Gastroesophageal sphincter (tissue), 4 donors: Measurements from ENCODE around the gene CSGALNACT2. TPM values are rescaled to one million over a fixed set of nuclear protein-coding genes. Genes with fewer than 3 reads are reported as not detected.

Experiments used
- ATAC-seq: fragments of 150-250 bp; one replicate; pipeline ENCODE4 v1.9.1; 2016; ENCODE audit warnings: mild to moderate bottlenecking, moderate library complexity
- H3K27ac ChIP-seq, 4 donors: fragments of 200-600 bp; sonication (generic) in 3 of 4; 1 replicate in 3 of 4; 2 replicates in 1 of 4; pipeline ENCODE4 v1.5.1; 2016 to 2019
- H3K27me3 ChIP-seq: fragments of 200-600 bp; sonication (generic); one replicate; pipeline ENCODE4 v1.5.1; 2019
- H3K36me3 ChIP-seq, 2 donors: fragments of 200-600 bp; sonication (generic); one replicate each; pipeline ENCODE4 v1.5.1; 2019; ENCODE audit warnings: control low read depth in 1 of 2
- H3K4me1 ChIP-seq, 3 donors: fragments of 200-600 bp; sonication (generic); 1 replicate in 2 of 3; 2 replicates in 1 of 3; pipeline ENCODE4 v1.5.1; 2016 to 2019; ENCODE audit warnings: control low read depth in 2 of 3
- H3K4me3 ChIP-seq, 2 donors: fragments of 200-600 bp; sonication (generic); one replicate each; pipeline ENCODE4 v1.5.1; 2019; ENCODE audit warnings: mild to moderate bottlenecking in 1 of 2, moderate library complexity in 1 of 2
- H3K9me3 ChIP-seq, 3 donors: fragments of 200-600 bp; sonication (generic); one replicate each; pipeline ENCODE4 v1.5.1; 2017 to 2019; ENCODE audit warnings: control low read depth in 2 of 3
- CTCF ChIP-seq, 4 experiments: fragments of 200-600 bp in 2 of 4; fragments of 450-650 bp in 2 of 4; sonication (generic) in 1 of 4; IDR thresholded peaks; one replicate each; pipeline ENCODE4 v1.5.1; 2017 to 2019; ENCODE audit warnings: antibody characterized with exemption in 4 of 4, mild to moderate bottlenecking in 2 of 4, moderate library complexity in 2 of 4
- EP300 ChIP-seq: sonication (generic); formaldehyde crosslinking; IDR thresholded peaks from one replicate; pipeline ENCODE4 v1.6.1; 2017; ENCODE audit warnings: antibody characterized with exemption, mild to moderate bottlenecking
- POLR2A ChIP-seq, 2 donors: fragments of 450-650 bp; IDR thresholded peaks; one replicate each; pipeline ENCODE4 v1.6.1; 2017; ENCODE audit warnings: antibody characterized with exemption in 2 of 2, mild to moderate bottlenecking in 2 of 2, moderate library complexity in 1 of 2
- POLR2AphosphoS5 ChIP-seq: sonication (generic); formaldehyde crosslinking; IDR thresholded peaks from one replicate; pipeline ENCODE4 v1.6.1; 2017; ENCODE audit warnings: antibody characterized with exemption
- WGBS, 2 donors: methylation state at CpG; one replicate each; pipeline ENCODE4 v1.1.5; 2018; ENCODE audit warnings: low coverage in 1 of 2; 5-methylcytosine and 5-hydroxymethylcytosine counted together
- total RNA-seq, 4 donors: library from RNA; depleted of rRNA; stranded (reverse); fragments of >200 nt; gene quantifications; one replicate each; pipeline ENCODE4 v1.1.0, GENCODE V29; 2016

CSGALNACT2 gene
- total RNA-seq, 4 donors from 2014 or later, result 28.4 to 37.4 (median 32.7) TPM

- no peak for ATAC-seq
- H3K4me3 ChIP-seq, result no peak overlapping the region
- H3K27me3 ChIP-seq, result no peaks in the 10 kb centered on the region
- peaks cover 0 to 56% of the 10 kb centered on the region in 2 donors for H3K36me3 ChIP-seq
- TF ChIP-seq POLR2A (IDR thresholded peaks at IDR 0.05), result no peak
- TF ChIP-seq EP300, result no peak
- TF ChIP-seq POLR2AphosphoS5, result no peak
- no peak for TF ChIP-seq CTCF (IDR thresholded peaks at IDR 0.05)
- H3K27ac ChIP-seq, result no peak overlapping the region
- WGBS, 2 donors, result 80 to 96% methylated on average over 3 of the region's 3 CpGs
- no peaks in the 10 kb centered on the region for H3K4me1 ChIP-seq
- H3K9me3 ChIP-seq, result no peaks in the 10 kb centered on the region
Observed at GRCh38 chr10:43187213-43187612, 49.0 kb downstream of the CSGALNACT2 start.

- WGBS, 2 donors, result 73 to 100% methylated on average over 1 of the region's 1 CpG
- H3K36me3 ChIP-seq, result peaks cover 0 to 41% of the 10 kb centered on the region in 2 donors
- H3K4me1 ChIP-seq, result no peaks in the 10 kb centered on the region
Observed at GRCh38 chr10:43188702-43189101, 50.5 kb downstream of the CSGALNACT2 start.

GRCh38 chr10:43190289-43190688 is 52.0 kb downstream of the CSGALNACT2 start:
- no peaks in the 10 kb centered on the region for H3K4me1 ChIP-seq
- no peak overlapping the region for H3K4me3 ChIP-seq
- no peak for TF ChIP-seq EP300
- no peak for TF ChIP-seq CTCF (IDR thresholded peaks at IDR 0.05)
- TF ChIP-seq POLR2AphosphoS5, result no peak
- no peak for TF ChIP-seq POLR2A (IDR thresholded peaks at IDR 0.05)
- no peaks in the 10 kb centered on the region for H3K9me3 ChIP-seq
- H3K27me3 ChIP-seq, result no peaks in the 10 kb centered on the region
- H3K36me3 ChIP-seq, result peaks cover 0 to 28% of the 10 kb centered on the region in 2 donors
- no peak for ATAC-seq
- no peak overlapping the region for H3K27ac ChIP-seq

More at GRCh38 chr10:43188702-43189101, 50.5 kb downstream of the CSGALNACT2 start:
- ATAC-seq, result no peak
- Histone ChIP-seq H3K27me3 (no peaks in the 10 kb centered on the region), H3K9me3 (no peaks in the 10 kb centered on the region), H3K4me3 (no peak overlapping the region), H3K27ac (no peak overlapping the region)
- TF ChIP-seq POLR2AphosphoS5 (no peak), POLR2A (IDR thresholded peaks at IDR 0.05) (no peak), CTCF (IDR thresholded peaks at IDR 0.05) (no peak), EP300 (no peak)

GRCh38 chr10:43190775-43191174 is 52.5 kb downstream of the CSGALNACT2 start:
- Histone ChIP-seq H3K27me3 (no peaks in the 10 kb centered on the region), H3K27ac (no peak overlapping the region), H3K4me1 (no peaks in the 10 kb centered on the region), H3K36me3 (peaks cover 0 to 26% of the 10 kb centered on the region in 2 donors), H3K9me3 (no peaks in the 10 kb centered on the region), H3K4me3 (no peak overlapping the region)
- no peak for TF ChIP-seq POLR2AphosphoS5
- TF ChIP-seq EP300, result no peak
- TF ChIP-seq POLR2A (IDR thresholded peaks at IDR 0.05), result no peak
- no peak for TF ChIP-seq CTCF (IDR thresholded peaks at IDR 0.05)
- ATAC-seq, result no peak
- 35 to 36% methylated on average over 3 of the region's 3 CpGs for WGBS, 2 donors

- Histone ChIP-seq H3K9me3 (no peaks in the 10 kb centered on the region), H3K36me3 (peaks cover 0 to 5% of the 10 kb centered on the region in 2 donors), H3K27me3 (no peaks in the 10 kb centered on the region), H3K4me3 (no peak overlapping the region), H3K27ac (no peak overlapping the region), H3K4me1 (no peaks in the 10 kb centered on the region)
- TF ChIP-seq EP300 (no peak), POLR2A (IDR thresholded peaks at IDR 0.05) (no peak), POLR2AphosphoS5 (no peak), CTCF (IDR thresholded peaks at IDR 0.05) (no peak)
- 63% methylated on average over 6 of the region's 9 CpGs; no CpG with 5 or more reads in 1 of the 2 donors for WGBS, 2 donors
- no peak for ATAC-seq
Observed at GRCh38 chr10:43192884-43193283, 54.6 kb downstream of the CSGALNACT2 start.
